Dedifferentiated amniotic fluid mesenchymal stem cell (primary cell): ENCODE results near the gene MAIP1.
A peak's percentile ranks its signal among the peaks of the same experiment; 100 is the strongest.
"Not testable (repeated sequence)": the region's sequence is repeated elsewhere in the genome, so short reads cannot be mapped to it uniquely, and the experiment has no call there.

Source experiments
- DNase-seq: peaks from one replicate; pipeline ENCODE4 v3.0.0-alpha.2; 2016; ENCODE audit errors: extremely low spot score

MAIP1 gene

GRCh38 chr2:199955339-199956061 is at the start of gene MAIP1, which contains the start of gene TYW5:
MAIP1 (plus strand) TSS chr2:199955582; CDS start chr2:199955799, 217 bp downstream.
TYW5 (minus strand) TSS chr2:199955491; CDS start chr2:199955470, 21 bp downstream.
- peak; percentile 79 for DNase-seq

GRCh38 chr2:199907008-199907714 is 48.2 kb upstream of the MAIP1 start:
- no peak for DNase-seq

GRCh38 chr2:199910338-199911051 is 44.9 kb upstream of the MAIP1 start:
- DNase-seq: no peak

- DNase-seq: peak; percentile 96
Observed at GRCh38 chr2:199911052-199911876, 44.1 kb upstream of the MAIP1 start, which contains the start of gene C2orf69. C2orf69 (plus strand) TSS chr2:199911293; CDS start chr2:199911439, 146 bp downstream.

- no peak for DNase-seq
Observed at GRCh38 chr2:199911877-199912161, 43.6 kb upstream of the MAIP1 start.

GRCh38 chr2:199912553-199913114 is 42.7 kb upstream of the MAIP1 start:
- DNase-seq: not testable (repeated sequence)

- DNase-seq: no peak
Observed at GRCh38 chr2:199914372-199914958, 40.9 kb upstream of the MAIP1 start.

GRCh38 chr2:199916980-199917379 is 38.4 kb upstream of the MAIP1 start:
- no peak for DNase-seq

GRCh38 chr2:199922856-199923255 is 32.5 kb upstream of the MAIP1 start:
- DNase-seq: no peak

GRCh38 chr2:199923924-199924323 is 31.5 kb upstream of the MAIP1 start:
- DNase-seq: no peak

- no peak for DNase-seq
Observed at GRCh38 chr2:199926806-199927205, 28.6 kb upstream of the MAIP1 start.

- no peak for DNase-seq
Observed at GRCh38 chr2:199928226-199928625, 27.2 kb upstream of the MAIP1 start.

GRCh38 chr2:199928626-199929025 is 26.8 kb upstream of the MAIP1 start:
- no peak for DNase-seq

- DNase-seq: no peak
Observed at GRCh38 chr2:199929262-199929661, 26.1 kb upstream of the MAIP1 start.

GRCh38 chr2:199932312-199932855 is 23.0 kb upstream of the MAIP1 start:
- DNase-seq: no peak

- DNase-seq: no peak
Observed at GRCh38 chr2:199933466-199933865, 21.9 kb upstream of the MAIP1 start.

GRCh38 chr2:199936554-199936953 is 18.8 kb upstream of the MAIP1 start:
- no peak for DNase-seq

GRCh38 chr2:199940373-199940772 is 15.0 kb upstream of the MAIP1 start:
- peak; percentile 36 for DNase-seq

- DNase-seq: no peak
Observed at GRCh38 chr2:199943373-199943772, 12.0 kb upstream of the MAIP1 start.

GRCh38 chr2:199946196-199946595 is 9.2 kb upstream of the MAIP1 start:
- DNase-seq: no peak

GRCh38 chr2:199946836-199947235 is 8.5 kb upstream of the MAIP1 start:
- DNase-seq: no peak
